ENCODE data around the gene MSH5.

MSH5 gene

GRCh38 chr6:31729979-31730630, 9.7 kb upstream of the MSH5 start:
- peak in 1 of 2 donors; percentile 35 for DNase-seq (ENCODE audit: low read depth in 2 of 2)

- DNase-seq (ENCODE audit: low read depth in 2 of 2), result no peak
Measured at GRCh38 chr6:31730631-31731086, 9.1 kb upstream of the MSH5 start.

GRCh38 chr6:31732029-31732428, 7.8 kb upstream of the MSH5 start:
- no peak for DNase-seq (ENCODE audit: low read depth in 2 of 2)

- no peak for DNase-seq (ENCODE audit: low read depth in 2 of 2)
Measured at GRCh38 chr6:31733734-31734133, 6.1 kb upstream of the MSH5 start.

GRCh38 chr6:31734247-31734820, 5.5 kb upstream of the MSH5 start:
- no peak for DNase-seq (ENCODE audit: low read depth in 2 of 2)

- peak in 1 of 2 donors; percentile 47 for DNase-seq (ENCODE audit: low read depth in 2 of 2)
Measured at GRCh38 chr6:31734821-31735406, 4.9 kb upstream of the MSH5 start.

GRCh38 chr6:31736021-31736767, 3.6 kb upstream of the MSH5 start, which contains the start of gene CLIC1:
Gene CLIC1, minus strand, starts transcription at chr6:31736530. Its CDS starts 230 bp downstream, at chr6:31736300.
- DNase-seq (ENCODE audit: low read depth in 2 of 2), result peak; percentile 53 to 59

GRCh38 chr6:31736768-31737314, 3.0 kb upstream of the MSH5 start:
- DNase-seq (ENCODE audit: low read depth in 2 of 2), result no peak

- DNase-seq (ENCODE audit: low read depth in 2 of 2), result no peak
Measured at GRCh38 chr6:31737315-31737990, 2.4 kb upstream of the MSH5 start.

GRCh38 chr6:31737991-31738979, 1.5 kb upstream of the MSH5 start:
- peak in 1 of 2 donors; percentile 45 for DNase-seq (ENCODE audit: low read depth in 2 of 2)

- DNase-seq (ENCODE audit: low read depth in 2 of 2), result no peak
Measured at GRCh38 chr6:31740397-31741223, 805 bp downstream of the MSH5 start.

GRCh38 chr6:31741815-31742214, 2.0 kb downstream of the MSH5 start:
- no peak for DNase-seq (ENCODE audit: low read depth in 2 of 2)

GRCh38 chr6:31742894-31743293, 3.1 kb downstream of the MSH5 start:
- DNase-seq (ENCODE audit: low read depth in 2 of 2), result no peak

- DNase-seq (ENCODE audit: low read depth in 2 of 2), result no peak
Measured at GRCh38 chr6:31744422-31744821, 4.6 kb downstream of the MSH5 start.

GRCh38 chr6:31749301-31750036, 9.7 kb downstream of the MSH5 start:
- DNase-seq (ENCODE audit: low read depth in 2 of 2), result no peak

GRCh38 chr6:31750411-31751022, 10.7 kb downstream of the MSH5 start:
- no peak for DNase-seq (ENCODE audit: low read depth in 2 of 2)

- no peak for DNase-seq (ENCODE audit: low read depth in 2 of 2)
Measured at GRCh38 chr6:31752739-31753319, 13.0 kb downstream of the MSH5 start.

GRCh38 chr6:31758281-31758680, 18.5 kb downstream of the MSH5 start:
- DNase-seq (ENCODE audit: low read depth in 2 of 2), result no peak

Measured in activated CD8-positive, alpha-beta memory T cell treated with anti-CD3 and anti-CD28 coated beads for 4 hours (primary cell).